T-helper 1 cell treated with Interleukin-12 subunit alpha and Interleukin-12 subunit beta and Interleukin-4 antibody, amounts not matched to agents 30 μg/mL and 1 μg/mL, for 36 hours (primary cell): ENCODE measurements around the gene HDAC8.

Experiments
- H3K27ac Mint-ChIP-seq: one replicate; pipeline ENCODE4 v1.8.0; 2021; ENCODE audit warnings: mild to moderate bottlenecking, mixed read lengths
- H3K27me3 Mint-ChIP-seq: one replicate; pipeline ENCODE4 v1.8.0; 2021; ENCODE audit warnings: low read depth, mixed read lengths
- H3K36me3 Mint-ChIP-seq: one replicate; pipeline ENCODE4 v1.8.0; 2021; ENCODE audit warnings: low read depth, mixed read lengths
- H3K4me1 Mint-ChIP-seq: one replicate; pipeline ENCODE4 v1.8.0; 2021; ENCODE audit warnings: low read depth, mixed read lengths
- H3K4me3 Mint-ChIP-seq: one replicate; pipeline ENCODE4 v1.8.0; 2021; ENCODE audit warnings: mild to moderate bottlenecking, moderate library complexity, mixed read lengths
- H3K9me3 Mint-ChIP-seq: one replicate; pipeline ENCODE4 v1.8.0; 2021; ENCODE audit warnings: mixed read lengths

Gene HDAC8

DNA sequence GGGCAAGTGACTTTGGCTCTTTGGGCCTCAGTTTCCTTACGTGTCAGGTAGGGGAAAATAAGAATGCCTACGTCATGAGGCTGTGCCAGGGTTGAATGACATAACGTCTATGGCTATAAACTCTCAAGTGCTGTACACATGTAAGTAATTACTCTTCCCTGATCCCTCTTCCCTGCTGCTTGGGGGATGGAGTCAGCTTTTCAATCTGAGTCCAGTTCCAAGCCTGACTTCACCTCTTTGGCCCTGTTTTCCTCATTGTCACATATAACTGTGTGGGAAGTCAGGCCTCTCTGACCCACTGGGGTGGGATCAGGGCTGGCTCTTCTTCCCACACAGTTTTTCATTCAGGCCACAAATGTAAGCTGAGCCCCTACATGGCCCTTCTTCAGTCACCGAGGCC lies 255.5 kb downstream of the HDAC8 start:
- Mint-ChIP-seq H3K27ac (no peak overlapping the region), H3K4me1 (no peaks in the 10 kb centered on the region), H3K9me3 (no peaks in the 10 kb centered on the region), H3K4me3 (no peak overlapping the region), H3K36me3 (no peaks in the 10 kb centered on the region), H3K27me3 (no peaks in the 10 kb centered on the region)

DNA sequence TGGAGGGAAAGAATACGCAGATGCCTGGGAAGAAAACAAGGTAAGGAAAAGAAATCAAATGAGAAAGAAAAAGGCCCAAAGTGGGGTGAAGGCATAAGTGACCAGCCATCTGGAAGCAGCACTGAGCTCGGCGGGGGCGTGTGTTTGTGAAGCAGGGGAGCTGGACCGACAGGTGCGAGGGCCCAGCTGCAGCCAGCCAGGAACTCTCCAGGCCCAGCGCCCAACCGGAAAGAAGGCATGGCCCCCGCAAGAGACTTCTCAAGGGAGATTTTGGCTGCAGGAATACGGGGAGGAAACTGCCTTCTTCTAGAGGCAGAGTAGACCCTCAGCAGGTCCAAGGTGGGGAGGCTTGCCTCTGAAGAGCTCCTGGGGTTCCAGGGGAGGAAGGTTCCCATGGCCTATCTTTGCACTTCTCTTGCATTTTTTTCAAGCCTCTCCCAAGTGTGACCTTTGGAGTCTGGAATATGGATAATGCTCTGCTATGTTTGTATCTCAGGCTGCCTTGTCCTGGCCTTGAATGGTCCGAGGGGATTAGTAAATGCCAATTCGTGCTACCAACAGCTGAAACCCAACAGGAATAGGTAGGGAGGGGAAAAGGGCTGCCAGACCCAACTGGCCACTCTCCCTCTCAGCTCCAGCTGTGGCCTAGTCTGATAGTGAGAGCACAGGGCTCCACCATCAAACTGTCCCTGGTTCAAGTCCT lies 256.1 kb downstream of the HDAC8 start:
- Mint-ChIP-seq H3K4me1 (no peaks in the 10 kb centered on the region), H3K27me3 (no peaks in the 10 kb centered on the region), H3K36me3 (no peaks in the 10 kb centered on the region), H3K27ac (no peak overlapping the region), H3K9me3 (no peaks in the 10 kb centered on the region), H3K4me3 (no peak overlapping the region)

GRCh38 chrX:72314881-72315280 lies 257.8 kb downstream of the HDAC8 start:
- H3K9me3 Mint-ChIP-seq: no peaks in the 10 kb centered on the region
- H3K4me1 Mint-ChIP-seq: no peaks in the 10 kb centered on the region
- H3K4me3 Mint-ChIP-seq: no peak overlapping the region
- no peak overlapping the region for H3K27ac Mint-ChIP-seq
- H3K36me3 Mint-ChIP-seq: no peaks in the 10 kb centered on the region
- H3K27me3 Mint-ChIP-seq: peaks cover 1% of the 10 kb centered on the region

- Mint-ChIP-seq H3K27me3 (peaks cover 9% of the 10 kb centered on the region), H3K27ac (no peak overlapping the region), H3K9me3 (no peaks in the 10 kb centered on the region), H3K4me3 (no peak overlapping the region), H3K4me1 (peaks cover 1% of the 10 kb centered on the region), H3K36me3 (no peaks in the 10 kb centered on the region)
Observed at GRCh38 chrX:72313707-72314641, 258.7 kb downstream of the HDAC8 start.

DNA sequence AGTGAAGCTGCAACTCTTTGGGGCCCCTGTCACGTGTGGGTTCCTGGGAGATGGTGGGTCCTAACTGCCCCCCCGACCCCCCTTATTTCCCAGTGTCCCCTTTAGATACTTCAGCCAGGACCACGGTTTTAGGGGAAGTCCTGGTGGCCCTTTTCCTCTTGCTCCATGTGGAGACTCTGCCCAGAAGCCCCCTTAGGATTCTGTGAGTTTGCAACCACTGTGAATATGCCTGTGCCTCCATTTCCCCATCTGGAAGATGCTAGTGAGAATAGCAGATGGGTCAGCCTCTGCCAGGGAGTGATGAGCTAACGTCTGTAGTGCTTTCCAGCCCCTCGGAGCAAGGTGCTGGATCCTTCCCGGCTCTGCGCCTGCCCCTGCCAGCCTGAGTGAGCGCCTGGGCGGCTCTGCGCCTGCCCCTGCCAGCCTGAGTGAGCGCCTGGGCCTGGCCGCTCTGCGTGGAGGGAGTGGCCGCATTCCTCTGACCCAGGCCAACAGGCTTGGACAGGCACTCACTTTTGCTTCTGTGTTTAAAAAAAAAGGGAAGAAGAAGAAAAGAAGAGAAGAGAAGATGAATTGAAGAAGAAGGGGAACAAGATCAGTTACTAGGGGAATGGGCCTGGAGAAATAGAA lies 260.2 kb downstream of the HDAC8 start:
- Mint-ChIP-seq H3K9me3 (no peaks in the 10 kb centered on the region), H3K27me3 (peaks cover 24% of the 10 kb centered on the region), H3K27ac (no peak overlapping the region), H3K4me1 (peaks cover 7% of the 10 kb centered on the region), H3K36me3 (no peaks in the 10 kb centered on the region), H3K4me3 (no peak overlapping the region)

GRCh38 chrX:72309297-72310071 lies 263.2 kb downstream of the HDAC8 start:
- no peaks in the 10 kb centered on the region for H3K9me3 Mint-ChIP-seq
- H3K27me3 Mint-ChIP-seq: peaks cover 43% of the 10 kb centered on the region
- H3K36me3 Mint-ChIP-seq: no peaks in the 10 kb centered on the region
- no peak overlapping the region for H3K4me3 Mint-ChIP-seq
- peaks cover 15% of the 10 kb centered on the region for H3K4me1 Mint-ChIP-seq
- no peak overlapping the region for H3K27ac Mint-ChIP-seq

- H3K27me3 Mint-ChIP-seq: peaks cover 47% of the 10 kb centered on the region
- H3K27ac Mint-ChIP-seq: no peak overlapping the region
- H3K36me3 Mint-ChIP-seq: no peaks in the 10 kb centered on the region
- H3K4me3 Mint-ChIP-seq: peak overlapping the region; percentile 40
- H3K9me3 Mint-ChIP-seq: no peaks in the 10 kb centered on the region
- H3K4me1 Mint-ChIP-seq: peaks cover 17% of the 10 kb centered on the region
Observed at GRCh38 chrX:72308566-72309296, 263.9 kb downstream of the HDAC8 start.

DNA sequence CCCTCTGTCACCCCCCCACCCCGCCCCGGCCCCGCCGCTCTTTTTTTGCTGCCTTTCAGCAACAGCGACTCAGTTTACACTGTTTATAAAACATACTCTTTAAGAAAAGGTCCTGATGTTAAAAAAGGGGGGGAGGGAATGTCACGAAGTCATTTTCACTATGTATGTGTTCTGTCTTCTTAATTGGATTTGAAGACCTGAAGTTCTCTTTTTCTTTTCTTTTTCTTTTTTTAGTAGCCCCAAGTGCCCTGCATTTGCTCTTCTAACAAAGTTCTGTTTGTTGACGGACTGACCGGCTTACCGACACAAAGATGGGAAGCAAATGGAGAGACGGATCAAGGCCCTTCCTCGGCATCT lies 264.5 kb downstream of the HDAC8 start:
- H3K4me3 Mint-ChIP-seq: peak overlapping the region; percentile 40
- H3K27ac Mint-ChIP-seq: no peak overlapping the region
- H3K4me1 Mint-ChIP-seq: peaks cover 17% of the 10 kb centered on the region
- H3K27me3 Mint-ChIP-seq: peaks cover 52% of the 10 kb centered on the region
- H3K36me3 Mint-ChIP-seq: no peaks in the 10 kb centered on the region
- no peaks in the 10 kb centered on the region for H3K9me3 Mint-ChIP-seq

GRCh38 chrX:72307646-72308051 lies 265.0 kb downstream of the HDAC8 start:
- peaks cover 17% of the 10 kb centered on the region for H3K4me1 Mint-ChIP-seq
- no peaks in the 10 kb centered on the region for H3K36me3 Mint-ChIP-seq
- H3K27me3 Mint-ChIP-seq: peaks cover 58% of the 10 kb centered on the region
- H3K4me3 Mint-ChIP-seq: peak overlapping the region; percentile 34
- no peaks in the 10 kb centered on the region for H3K9me3 Mint-ChIP-seq
- H3K27ac Mint-ChIP-seq: no peak overlapping the region

- H3K27ac Mint-ChIP-seq: no peak overlapping the region
Observed at GRCh38 chrX:72306851-72307645, 265.6 kb downstream of the HDAC8 start.

DNA sequence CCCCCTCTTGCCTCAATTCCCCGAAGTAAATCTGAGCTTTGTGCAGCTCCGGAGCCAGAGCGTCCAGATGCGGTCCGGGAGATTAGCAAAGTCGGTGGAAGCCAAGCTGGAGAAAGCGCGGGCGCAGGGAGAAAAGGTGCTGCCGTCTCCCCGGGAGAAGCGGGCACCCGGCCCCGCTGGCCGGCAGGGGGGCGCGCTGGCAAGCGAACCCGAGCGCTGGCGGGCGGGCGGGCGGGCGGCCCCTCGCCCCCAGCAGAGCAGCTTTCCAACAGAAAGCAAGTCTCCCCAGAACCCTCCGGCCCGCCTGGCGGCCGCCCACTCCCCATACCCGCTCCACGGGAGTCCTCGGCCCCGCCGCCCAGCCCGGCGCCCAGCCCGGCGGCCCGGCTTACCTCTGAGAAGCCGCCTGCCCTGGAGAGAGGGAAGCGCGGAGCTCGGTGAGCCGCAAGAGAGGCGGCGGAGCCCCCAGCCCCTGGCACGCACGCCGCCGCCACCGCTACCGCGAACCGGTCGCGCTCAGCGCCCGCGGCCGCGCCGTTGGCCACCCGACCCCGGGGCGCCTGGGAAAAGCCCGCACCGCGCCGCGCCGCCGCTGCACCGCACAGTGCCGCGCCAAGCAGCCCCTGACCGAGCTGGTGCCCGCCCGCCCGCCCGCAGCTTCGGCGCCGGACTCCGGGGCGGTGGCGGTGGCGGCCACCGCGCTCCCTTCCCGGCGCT lies 266.4 kb downstream of the HDAC8 start:
- peaks cover 17% of the 10 kb centered on the region for H3K4me1 Mint-ChIP-seq
- no peaks in the 10 kb centered on the region for H3K9me3 Mint-ChIP-seq
- peak overlapping the region; percentile 67 for H3K4me3 Mint-ChIP-seq
- H3K27me3 Mint-ChIP-seq: peaks cover 67% of the 10 kb centered on the region
- H3K36me3 Mint-ChIP-seq: no peaks in the 10 kb centered on the region
- H3K27ac Mint-ChIP-seq: no peak overlapping the region

More at GRCh38 chrX:72306851-72307645, 265.6 kb downstream of the HDAC8 start:
- Mint-ChIP-seq H3K36me3 (no peaks in the 10 kb centered on the region), H3K9me3 (no peaks in the 10 kb centered on the region), H3K4me1 (peaks cover 17% of the 10 kb centered on the region), H3K4me3 (peak overlapping the region; percentile 80), H3K27me3 (peaks cover 62% of the 10 kb centered on the region)

DNA sequence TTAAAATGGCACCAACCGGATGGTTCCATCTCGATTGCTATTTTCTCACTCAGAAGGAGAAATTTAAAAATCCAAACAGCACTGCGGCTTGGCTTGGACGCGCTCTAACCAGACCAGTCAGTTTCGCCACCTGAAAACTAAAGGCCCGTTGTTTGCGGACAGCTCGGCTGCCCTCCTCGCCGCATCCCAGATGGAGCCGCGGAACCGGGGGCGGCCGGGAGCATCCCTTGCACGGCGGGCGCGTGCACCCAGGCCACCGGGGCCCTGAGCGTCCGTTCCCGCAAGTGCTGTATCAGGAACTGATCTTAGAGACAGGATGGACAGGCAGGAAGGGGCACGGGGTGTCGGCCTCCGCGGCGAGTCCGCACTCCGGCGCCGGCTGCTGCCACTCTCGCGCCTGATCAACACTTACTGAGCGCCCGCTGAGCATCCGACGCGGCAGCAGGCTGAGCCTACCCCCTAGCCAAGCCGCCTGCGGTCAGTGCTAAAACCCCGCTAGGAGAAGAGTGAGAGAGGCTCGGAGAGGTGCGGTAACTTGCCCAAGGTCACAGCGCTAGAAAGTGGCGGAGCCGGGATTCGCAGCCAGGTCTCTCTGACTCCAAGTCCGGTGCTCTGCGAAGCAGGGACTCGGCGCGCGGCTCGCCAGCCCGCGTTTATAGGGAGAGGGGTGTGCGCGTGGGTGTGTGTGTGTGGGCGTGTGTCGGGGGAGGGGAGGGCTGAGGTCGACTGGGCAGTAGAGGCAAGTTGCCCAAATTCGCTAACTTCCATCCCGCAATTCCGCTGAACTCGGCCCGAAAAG lies 267.2 kb downstream of the HDAC8 start, which contains the start of gene CITED1:
Gene CITED1 (minus strand): TSS at position 629 of the 799 bp plus-strand sequence. CDS start 3,045 bp downstream, outside the sequence.
- Mint-ChIP-seq H3K9me3 (no peaks in the 10 kb centered on the region), H3K4me1 (peaks cover 17% of the 10 kb centered on the region), H3K27me3 (peaks cover 71% of the 10 kb centered on the region), H3K4me3 (peak within 1 kb of the TSS; percentile 80), H3K36me3 (no peaks in the 10 kb centered on the region), H3K27ac (no peak within 1 kb of the TSS)
